Measurements from ENCODE around the gene HTR6. TPM values are rescaled to one million over a fixed set of nuclear protein-coding genes. Genes with fewer than 3 reads are reported as not detected.
A peak's percentile ranks its signal among the peaks of the same experiment; 100 is the strongest.

The HTR6 gene
- total RNA-seq (2021; ENCODE audit: unreplicated experiment) (0.10 TPM), Bru-seq, nascent RNA (percentile 21 among the genes with signal in this experiment), BruChase-seq, experiment 1, labeled RNA remaining after a 2-hour chase (percentile 21 among the genes with signal in this experiment), BruChase-seq, experiment 2, labeled RNA remaining after a 6-hour chase (percentile 22 among the genes with signal in this experiment)
- 0.40 TPM for polyA plus RNA-seq (2012; ENCODE audit: insufficient read length)
- long read RNA-seq = 0 reads

GRCh38 chr1:19664453-19665185, at the start of gene HTR6:
Gene HTR6, plus strand, starts transcription at chr1:19664875. Its CDS starts 879 bp downstream, at chr1:19665754.
- in situ Hi-C loops (cut with HindIII; ENCODE audit: low pct_unique_long_range_greater_than_20kb, low sequenced_read_pairs) = no loop called here
- no TSS peak for BruUV-seq (replicated peaks)
- Histone ChIP-seq H3K4me1 (ENCODE audit: control insufficient read depth, insufficient read depth, low read length) (peaks cover 6% of the 10 kb centered on the region; the same call in 1 of the 2 replicates), H3K27me3 (ENCODE audit: control insufficient read depth, insufficient read depth, low read length) (peaks cover 5% of the 10 kb centered on the region; the same call in 1 of the 2 replicates), H3K4me3 (ENCODE audit: low read depth in 2 of 2, low read length in 2 of 2) (peak within 1 kb of the TSS; percentile 23 to 39), H3K9me3 (ENCODE audit: control insufficient read depth, insufficient read depth, low read depth, low read length) (no peaks in the 10 kb centered on the region), H3K27ac (ENCODE audit: low read length) (no peak within 1 kb of the TSS), H3K36me3 (ENCODE audit: control insufficient read depth, insufficient read depth, low read length) (no peaks in the 10 kb centered on the region)
- TF ChIP-seq POLR2AphosphoS5 (IDR thresholded peaks at IDR 0.05; ENCODE audit: low read depth, low read length) = no peak
- no peak for TF ChIP-seq CTCF (IDR thresholded peaks at IDR 0.05)
- TF ChIP-seq, protein P1, sequence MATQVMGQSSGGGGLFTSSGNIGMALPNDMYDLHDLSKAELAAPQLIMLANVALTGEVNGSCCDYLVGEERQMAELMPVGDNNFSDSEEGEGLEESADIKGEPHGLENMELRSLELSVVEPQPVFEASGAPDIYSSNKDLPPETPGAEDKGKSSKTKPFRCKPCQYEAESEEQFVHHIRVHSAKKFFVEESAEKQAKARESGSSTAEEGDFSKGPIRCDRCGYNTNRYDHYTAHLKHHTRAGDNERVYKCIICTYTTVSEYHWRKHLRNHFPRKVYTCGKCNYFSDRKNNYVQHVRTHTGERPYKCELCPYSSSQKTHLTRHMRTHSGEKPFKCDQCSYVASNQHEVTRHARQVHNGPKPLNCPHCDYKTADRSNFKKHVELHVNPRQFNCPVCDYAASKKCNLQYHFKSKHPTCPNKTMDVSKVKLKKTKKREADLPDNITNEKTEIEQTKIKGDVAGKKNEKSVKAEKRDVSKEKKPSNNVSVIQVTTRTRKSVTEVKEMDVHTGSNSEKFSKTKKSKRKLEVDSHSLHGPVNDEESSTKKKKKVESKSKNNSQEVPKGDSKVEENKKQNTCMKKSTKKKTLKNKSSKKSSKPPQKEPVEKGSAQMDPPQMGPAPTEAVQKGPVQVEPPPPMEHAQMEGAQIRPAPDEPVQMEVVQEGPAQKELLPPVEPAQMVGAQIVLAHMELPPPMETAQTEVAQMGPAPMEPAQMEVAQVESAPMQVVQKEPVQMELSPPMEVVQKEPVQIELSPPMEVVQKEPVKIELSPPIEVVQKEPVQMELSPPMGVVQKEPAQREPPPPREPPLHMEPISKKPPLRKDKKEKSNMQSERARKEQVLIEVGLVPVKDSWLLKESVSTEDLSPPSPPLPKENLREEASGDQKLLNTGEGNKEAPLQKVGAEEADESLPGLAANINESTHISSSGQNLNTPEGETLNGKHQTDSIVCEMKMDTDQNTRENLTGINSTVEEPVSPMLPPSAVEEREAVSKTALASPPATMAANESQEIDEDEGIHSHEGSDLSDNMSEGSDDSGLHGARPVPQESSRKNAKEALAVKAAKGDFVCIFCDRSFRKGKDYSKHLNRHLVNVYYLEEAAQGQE (IDR thresholded peaks at IDR 0.05; ENCODE audit: insufficient read depth in 1 of 2, low read depth in 2 of 2, low read length in 1 of 2) = no peak
- TF ChIP-seq SIN3A (IDR thresholded peaks at IDR 0.05; ENCODE audit: borderline replicate concordance, insufficient read depth, low read depth, low read length) = no peak
- TF ChIP-seq TCF7L2 (IDR thresholded peaks at IDR 0.05; ENCODE audit: low read depth, low read length) = no peak
- ATAC-seq (peak; percentile 45), DNase-seq (ENCODE audit: low read depth, low spot score) (no peak)
- POLR2A ChIA-PET = no interaction called here
- CTCF ChIA-PET = interaction anchor here (0.6 to 4.4 kb wide), 2 partner anchors 40 to 400 kb away, joined by 6 to 57 read pairs; no protein-coding TSS in a partner anchor
- intact Hi-C loops (cut with micrococcal nuclease; ENCODE audit: unreplicated experiment) = no loop called here

DNA sequence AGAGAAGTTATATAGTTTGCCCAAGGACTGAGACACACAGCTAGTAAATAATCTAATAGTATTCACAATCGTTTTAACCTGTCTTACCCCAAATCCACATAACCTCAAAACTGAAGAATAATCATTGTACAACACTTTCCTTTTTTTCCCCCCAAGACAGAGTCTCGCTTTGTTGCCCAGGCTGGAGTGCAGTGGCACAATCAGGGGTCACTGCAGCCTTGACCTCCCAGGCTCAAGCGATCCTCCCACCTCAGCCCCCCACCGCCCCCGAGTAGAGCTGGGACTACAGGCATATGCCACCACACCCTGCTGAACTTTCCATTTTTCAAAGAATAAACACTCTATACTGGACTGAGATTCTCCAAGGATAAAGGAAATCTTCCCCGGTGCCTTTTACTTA, 49.2 kb upstream of the HTR6 start:
- H3K4me3 ChIP-seq (ENCODE audit: low read depth in 2 of 2, low read length in 2 of 2) = no peak overlapping the region
- H3K4me1 ChIP-seq (ENCODE audit: control insufficient read depth, insufficient read depth, low read length) = peaks cover 23% of the 10 kb centered on the region
- no peaks in the 10 kb centered on the region for H3K9me3 ChIP-seq (ENCODE audit: control insufficient read depth, insufficient read depth, low read depth, low read length)
- ChIA-PET CTCF (no interaction called here), POLR2A (no interaction called here)
- in situ Hi-C loops (cut with HindIII; ENCODE audit: low pct_unique_long_range_greater_than_20kb, low sequenced_read_pairs) (no loop called here), intact Hi-C loops (cut with micrococcal nuclease; ENCODE audit: unreplicated experiment) (no loop called here)
- DNase-seq (ENCODE audit: low read depth, low spot score) (no peak), ATAC-seq (no peak)
- no TSS peak for BruUV-seq (replicated peaks)
- H3K27me3 ChIP-seq (ENCODE audit: control insufficient read depth, insufficient read depth, low read length) = no peaks in the 10 kb centered on the region
- H3K27ac ChIP-seq (ENCODE audit: low read length) = no peak overlapping the region
- H3K36me3 ChIP-seq (ENCODE audit: control insufficient read depth, insufficient read depth, low read length) = peaks cover 8% of the 10 kb centered on the region; the same call in 1 of the 2 replicates
- TF ChIP-seq, protein P1 (IDR thresholded peaks at IDR 0.05; ENCODE audit: insufficient read depth in 1 of 2, low read depth in 2 of 2, low read length in 1 of 2) = no peak
- TF ChIP-seq SIN3A (IDR thresholded peaks at IDR 0.05; ENCODE audit: borderline replicate concordance, insufficient read depth, low read depth, low read length) = no peak
- no peak for TF ChIP-seq CTCF (IDR thresholded peaks at IDR 0.05)
- TF ChIP-seq TCF7L2 (IDR thresholded peaks at IDR 0.05; ENCODE audit: low read depth, low read length) = no peak
- TF ChIP-seq POLR2AphosphoS5 (IDR thresholded peaks at IDR 0.05; ENCODE audit: low read depth, low read length) = no peak

Data from Panc1 (cell line).